Suprapubic skin (tissue), 3 donors: ENCODE measurements around the gene NRBP1.

ENCODE experiments used
- CTCF ChIP-seq, 2 donors: fragments of 200-600 bp in 1 of 2; fragments of 450-650 bp in 1 of 2; sonication (generic) in 1 of 2; IDR thresholded peaks; one replicate each; pipeline ENCODE4 v1.5.1; 2016 to 2019; ENCODE audit warnings: antibody characterized with exemption in 2 of 2, mild to moderate bottlenecking in 1 of 2, moderate library complexity in 1 of 2
- EP300 ChIP-seq: sonication (generic); formaldehyde crosslinking; IDR thresholded peaks from one replicate; pipeline ENCODE4 v1.6.1; 2017; ENCODE audit warnings: antibody characterized with exemption
- POLR2A ChIP-seq, 2 donors: fragments of 450-650 bp; IDR thresholded peaks; one replicate each; pipeline ENCODE4 v1.6.1; 2017; ENCODE audit warnings: antibody characterized with exemption in 2 of 2, mild to moderate bottlenecking in 2 of 2, moderate library complexity in 2 of 2

DNA sequence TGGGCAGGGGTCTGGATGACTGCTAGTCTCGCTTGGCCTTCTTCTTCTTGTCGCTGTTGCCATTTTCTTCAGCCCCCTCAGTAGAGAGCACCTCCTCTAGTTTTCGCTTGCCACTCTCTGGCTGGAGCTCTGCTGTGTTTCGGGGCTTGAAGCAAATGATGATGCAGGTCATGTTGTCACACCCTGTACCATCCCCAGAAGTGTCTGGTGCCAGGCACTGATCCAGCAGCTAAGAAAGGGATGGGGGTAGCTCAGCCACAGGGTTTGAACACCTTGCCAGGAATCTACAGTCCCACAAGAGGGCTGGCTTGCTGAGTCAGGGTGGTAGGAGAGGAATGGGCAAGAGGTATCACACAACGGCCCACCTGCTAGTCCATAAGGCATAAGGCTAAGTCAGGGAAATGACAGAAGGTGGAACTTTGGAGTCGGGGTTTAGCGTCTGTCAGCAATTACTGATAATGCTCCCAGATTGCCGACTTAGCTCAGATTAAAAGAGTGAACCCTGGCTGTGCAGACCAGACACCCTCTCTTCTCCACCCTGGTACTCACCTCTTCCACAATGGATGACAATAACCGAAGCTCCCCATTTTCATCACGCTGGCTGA, 46.8 kb upstream of the NRBP1 start:
- TF ChIP-seq CTCF (IDR thresholded peaks at IDR 0.05) (no peak), EP300 (no peak), POLR2A (IDR thresholded peaks at IDR 0.05) (no peak)
